Mammary microvascular endothelial cell (primary cell): ENCODE data around the gene ZNF112. TPM values are rescaled to one million over a fixed set of nuclear protein-coding genes. Genes with fewer than 3 reads are reported as not detected.

Experiments used
- total RNA-seq: library from RNA; depleted of rRNA; stranded (reverse); fragments of >200 nt; gene quantifications from 2 replicates; pipeline ENCODE4 v1.2.3, GENCODE V29; 2015

Gene ZNF112
- 2.1 and 2.4 TPM in 2 replicates for total RNA-seq

GRCh38 chr19:44356383-44357111, at the start of gene ZNF112:
Gene ZNF112 (minus strand): TSS chr19:44356680. CDS start chr19:44340539, 16,141 bp downstream.

DNA sequence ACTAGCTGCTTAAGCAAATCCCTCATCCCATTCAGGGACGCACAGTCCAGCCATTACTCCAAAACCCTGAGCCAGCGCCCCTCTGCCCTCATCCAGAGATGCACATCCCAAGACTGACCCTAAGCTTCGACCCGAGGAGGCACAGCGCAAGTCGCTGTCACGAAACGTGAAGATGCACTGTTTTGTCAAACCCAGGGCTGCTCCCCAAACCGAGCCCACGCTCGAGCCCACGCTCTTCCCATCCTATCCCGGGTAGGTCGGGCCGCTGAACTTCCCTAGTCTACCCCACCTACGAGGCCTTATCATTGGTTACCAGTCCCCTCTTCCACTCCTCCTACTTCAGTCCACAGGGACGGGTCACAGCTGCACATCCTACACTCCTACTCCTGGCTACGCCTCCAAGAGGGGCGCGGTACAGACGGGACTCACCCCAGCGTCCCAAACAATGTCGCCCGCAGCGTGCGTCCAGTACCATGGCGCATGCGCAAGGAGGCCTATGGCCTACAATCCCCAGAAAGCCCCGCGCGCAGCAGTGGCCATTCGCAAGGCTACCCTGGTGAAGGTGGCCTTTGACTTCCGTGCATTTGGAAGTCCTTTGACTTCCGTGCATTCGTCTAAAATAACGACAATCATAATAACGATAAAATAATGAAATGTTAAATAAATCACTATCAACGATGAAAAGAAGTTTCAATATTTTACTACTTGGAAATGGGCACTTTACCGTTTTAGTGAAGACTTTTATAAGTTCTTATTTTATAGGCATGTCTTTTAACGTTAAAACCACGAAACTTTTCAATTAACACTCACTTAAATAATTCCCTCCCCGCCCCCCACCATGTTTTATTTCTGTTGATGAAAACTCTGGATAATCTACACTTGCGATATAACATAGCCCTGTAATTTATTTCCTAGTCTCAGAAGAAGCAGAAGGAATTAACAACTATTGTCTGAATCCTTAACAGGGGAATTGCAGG, 44.9 kb upstream of the ZNF112 start, which contains the start of gene ZNF285:
TSS of gene ZNF285 (minus strand) at position 470 of the 977 bp plus-strand sequence. CDS start 4,395 bp downstream, outside the sequence.

GRCh38 chr19:44304659-44305193, 51.8 kb downstream of the ZNF112 start, which contains the start of gene ZNF235:
Gene ZNF235 (minus strand): TSS chr19:44305025. CDS start chr19:44303404, 1,621 bp downstream.

Other genes with a start within 250 kb of the ZNF112 start
- 1.1 and 1.9 TPM in 2 replicates for gene ZNF225, start 243.3 kb downstream of the ZNF112 start, total RNA-seq
- gene ZNF234, start 215.1 kb downstream of the ZNF112 start, total RNA-seq: 5.2 and 5.5 TPM in 2 replicates
- gene ZNF226, start 191.6 kb downstream of the ZNF112 start, total RNA-seq: 7.9 and 15.5 TPM in 2 replicates
- 3.1 and 5.6 TPM in 2 replicates for gene ZNF227, start 144.1 kb downstream of the ZNF112 start, total RNA-seq
- 0.13 and 1.0 TPM in 2 replicates for gene ZNF233, start 96.8 kb downstream of the ZNF112 start, total RNA-seq
- gene ZNF235, start 51.7 kb downstream of the ZNF112 start, total RNA-seq: 0.47 and 0.69 TPM in 2 replicates
- 1.8 and 2.4 TPM in 2 replicates for gene ZNF285, start 44.9 kb upstream of the ZNF112 start, total RNA-seq
- gene ZNF229, start 91.8 kb upstream of the ZNF112 start, total RNA-seq: 2.4 and 2.8 TPM in 2 replicates
- gene ZNF180, start 143.8 kb upstream of the ZNF112 start, total RNA-seq: 5.4 and 8.2 TPM in 2 replicates
- not detected in 2 replicates for gene CEACAM20, start 173.0 kb upstream of the ZNF112 start, total RNA-seq